H1 (cell line): ENCODE data around the gene TSPEAR. TPM values are rescaled to one million over a fixed set of nuclear protein-coding genes. Genes with fewer than 3 reads are reported as not detected.

Source experiments
- CTCF ChIA-PET: fragments of 300-600 bp; sonication (Branson Sonifier 250); formaldehyde crosslinking; loops from one replicate; lab custom pipeline; 2021; ENCODE audit not compliant: partially characterized antibody; lab: Charles Lee
- POLR2A ChIA-PET: fragments of 300-600 bp; sonication (Branson Sonifier 250); formaldehyde crosslinking; loops from one replicate; lab custom pipeline; 2021; ENCODE audit warnings: inconsistent platforms; ENCODE audit not compliant: partially characterized antibody; lab: Charles Lee
- DNase-seq, 2 experiments: peaks; one replicate each; pipeline versions ENCODE4 v3.0.0 to v3.0.0-alpha.2; 2010 to 2022; ENCODE audit warnings: low spot score in 2 of 2, low read depth in 1 of 2, mixed read lengths in 1 of 2
- FAIRE-seq: peaks from 2 replicates; lab custom pipeline; 2011; peaks lifted over from hg19 to GRCh38; lab: Jason Lieb, UNC
- H2AFZ ChIP-seq: 2 replicates; pipeline ENCODE4 v1.8.1; 2012; ENCODE audit warnings: low read length, inconsistent platforms
- H2AK5ac ChIP-seq: 2 replicates; pipeline ENCODE4 v1.6.1; 2013; ENCODE audit warnings: low read depth, low read length
- H2BK120ac ChIP-seq: replicated peaks from 2 replicates; pipeline ENCODE3; 2013; ENCODE audit warnings: low read depth, low read length, inconsistent platforms
- H2BK12ac ChIP-seq: 2 replicates; pipeline ENCODE4 v1.6.1; 2013; ENCODE audit warnings: low read depth, low read length
- H2BK15ac ChIP-seq: 2 replicates; pipeline ENCODE4 v1.6.1; 2013; ENCODE audit warnings: low read length
- H2BK20ac ChIP-seq: 2 replicates; pipeline ENCODE4 v1.6.1; 2013; ENCODE audit warnings: low read length
- H2BK5ac ChIP-seq: 2 replicates; pipeline ENCODE4 v1.6.1; 2013; ENCODE audit warnings: low read depth, low read length
- H3K14ac ChIP-seq: 2 replicates; pipeline ENCODE4 v1.6.1; 2013; ENCODE audit warnings: inconsistent platforms; ENCODE audit not compliant: insufficient read length
- H3K18ac ChIP-seq: 2 replicates; pipeline ENCODE4 v1.6.1; 2013; ENCODE audit warnings: low read length; ENCODE audit errors: extremely low read depth
- H3K23ac ChIP-seq: 2 replicates; pipeline ENCODE4 v1.6.1; 2013; ENCODE audit warnings: inconsistent platforms; ENCODE audit not compliant: insufficient read length
- H3K23me2 ChIP-seq: 2 replicates; pipeline ENCODE4 v1.6.1; 2013; ENCODE audit warnings: low read depth, low read length
- H3K27ac ChIP-seq: 2 replicates; pipeline ENCODE4 v1.6.1; 2011; ENCODE audit warnings: low read depth, low read length, inconsistent platforms
- H3K27me3 ChIP-seq, 4 experiments: replicated peaks in 1 of 4; 1 replicate in 1 of 4; 2 replicates in 3 of 4; pipeline versions ENCODE4 v1.6.1 to v1.8.1; 2011 to 2013; ENCODE audit warnings: low read length in 3 of 4, mild to moderate bottlenecking in 3 of 4, inconsistent platforms in 2 of 4, mixed read lengths in 2 of 4, moderate library complexity in 1 of 4; ENCODE audit not compliant: control insufficient read depth in 3 of 4, insufficient read depth in 3 of 4; ENCODE audit errors: extremely low read depth in 1 of 4
- H3K36me3 ChIP-seq, 4 experiments: 2 replicates each; pipeline versions ENCODE4 v1.6.1 to v1.8.1; 2011 to 2013; ENCODE audit warnings: mild to moderate bottlenecking in 4 of 4, low read length in 3 of 4, moderate library complexity in 2 of 4, control low read depth in 1 of 4, inconsistent platforms in 1 of 4; ENCODE audit not compliant: insufficient read depth in 4 of 4, control insufficient read depth in 2 of 4
- H3K4ac ChIP-seq: replicated peaks from 2 replicates; pipeline ENCODE3; 2013; ENCODE audit warnings: low read length, low read depth, mixed read lengths, inconsistent platforms; ENCODE audit not compliant: insufficient read length
- H3K4me1 ChIP-seq, 4 experiments: replicated peaks in 1 of 4; 1 replicate in 1 of 4; 2 replicates in 3 of 4; pipeline versions ENCODE4 v1.6.1 to v1.8.1; 2011 to 2013; ENCODE audit warnings: low read length in 3 of 4, inconsistent platforms in 2 of 4, mixed read lengths in 1 of 4; ENCODE audit not compliant: insufficient read depth in 4 of 4, control insufficient read depth in 3 of 4
- H3K4me2 ChIP-seq, 2 experiments: 2 replicates each; pipeline versions ENCODE4 v1.6.1 to v1.8.1; 2011 to 2013; ENCODE audit warnings: low read depth in 2 of 2, low read length in 2 of 2, control low read depth in 1 of 2, inconsistent platforms in 1 of 2, mild to moderate bottlenecking in 1 of 2; ENCODE audit not compliant: insufficient read depth in 1 of 2
- H3K4me3 ChIP-seq, 4 experiments: fragments of 200-600, 300-600 bp in 1 of 4; sonication (generic), shearing (Covaris generic), sonication (Bioruptor Twin) in 1 of 4; 2 replicates each; pipeline versions ENCODE4 v1.5.1 to v1.8.1; 2011 to 2016; ENCODE audit warnings: low read length in 4 of 4, low read depth in 3 of 4, control low read depth in 2 of 4, inconsistent platforms in 2 of 4, mild to moderate bottlenecking in 2 of 4, mixed read lengths in 1 of 4, moderate library complexity in 1 of 4; ENCODE audit not compliant: insufficient read depth in 2 of 4; ENCODE audit errors: extremely low read depth in 1 of 4
- H3K56ac ChIP-seq: replicated peaks from 2 replicates; pipeline ENCODE3; 2013; ENCODE audit warnings: low read depth, mild to moderate bottlenecking, mixed read lengths, low read length, inconsistent platforms; ENCODE audit not compliant: insufficient read length
- H3K79me1 ChIP-seq: 2 replicates; pipeline ENCODE4 v1.6.1; 2013; ENCODE audit warnings: low read depth, low read length, control low read depth
- H3K79me2 ChIP-seq, 2 experiments: 2 replicates each; pipeline versions ENCODE4 v1.6.1 to v1.8.1; 2012 to 2013; ENCODE audit warnings: low read length in 2 of 2, mild to moderate bottlenecking in 2 of 2, inconsistent platforms in 1 of 2; ENCODE audit not compliant: insufficient read depth in 2 of 2, control insufficient read depth in 1 of 2
- H3K9ac ChIP-seq, 4 experiments: replicated peaks in 1 of 4; 1 replicate in 1 of 4; 2 replicates in 3 of 4; pipeline versions ENCODE4 v1.6.1 to v1.8.1; 2011 to 2013; ENCODE audit warnings: low read depth in 3 of 4, low read length in 3 of 4, control low read depth in 2 of 4, mild to moderate bottlenecking in 2 of 4, moderate library complexity in 2 of 4, inconsistent platforms in 1 of 4; ENCODE audit errors: extremely low read depth in 1 of 4
- H3K9me3 ChIP-seq, 2 experiments: 2 replicates each; pipeline versions ENCODE4 v1.6.1 to v1.8.1; 2012 to 2013; ENCODE audit warnings: mild to moderate bottlenecking in 2 of 2, moderate library complexity in 2 of 2, control low read depth in 1 of 2, inconsistent platforms in 1 of 2, low read depth in 1 of 2, low read length in 1 of 2, mixed read lengths in 1 of 2; ENCODE audit not compliant: insufficient read depth in 2 of 2
- H4K20me1 ChIP-seq, 2 experiments: replicated peaks in 1 of 2; 2 replicates each; pipeline versions ENCODE3 to v1.8.1; 2011 to 2013; ENCODE audit warnings: inconsistent platforms in 2 of 2, low read length in 2 of 2, mild to moderate bottlenecking in 1 of 2; ENCODE audit not compliant: insufficient read depth in 2 of 2, control insufficient read depth in 1 of 2
- H4K5ac ChIP-seq: 2 replicates; pipeline ENCODE4 v1.6.1; 2013; ENCODE audit warnings: low read length, low read depth, mixed read lengths, inconsistent platforms; ENCODE audit not compliant: insufficient read length
- H4K8ac ChIP-seq: 2 replicates; pipeline ENCODE4 v1.8.0; 2013; ENCODE audit warnings: mild to moderate bottlenecking, moderate library complexity, low read length, inconsistent platforms; ENCODE audit not compliant: insufficient read depth; ENCODE audit errors: extremely low read depth
- H4K91ac ChIP-seq: replicated peaks from 2 replicates; pipeline ENCODE3; 2013; ENCODE audit warnings: low read length, mixed read lengths, inconsistent platforms; ENCODE audit not compliant: insufficient read length
- EP300 ChIP-seq, 2 experiments: IDR thresholded peaks; 1 replicate in 1 of 2; 2 replicates in 1 of 2; pipeline ENCODE4 v1.6.1; 2011 to 2012; ENCODE audit warnings: low read depth in 2 of 2, low read length in 2 of 2, mild to moderate bottlenecking in 2 of 2, borderline replicate concordance in 1 of 2, inconsistent platforms in 1 of 2, moderate library complexity in 1 of 2
- HDAC2 ChIP-seq, 2 experiments: fragments of 300-600 bp in 1 of 2; sonication (generic) in 1 of 2; IDR thresholded peaks; 2 replicates each; pipeline ENCODE4 v1.6.1; 2011 to 2012; ENCODE audit warnings: low read depth in 2 of 2, low read length in 2 of 2, mild to moderate bottlenecking in 2 of 2, moderate library complexity in 2 of 2, borderline replicate concordance in 1 of 2, inconsistent platforms in 1 of 2
- JUN ChIP-seq: IDR thresholded peaks from 2 replicates; pipeline ENCODE4 v1.6.1; 2011; ENCODE audit warnings: low read depth, mild to moderate bottlenecking, improper control_type of control experiment, low read length
- KDM1A ChIP-seq: fragments of 200-600, 300-600 bp; sonication (generic); IDR thresholded peaks from 2 replicates; pipeline ENCODE4 v1.7.1; 2016; ENCODE audit warnings: mild to moderate bottlenecking, low read length, borderline replicate concordance
- NANOG ChIP-seq: IDR thresholded peaks from 2 replicates; pipeline ENCODE4 v1.6.1; 2011; ENCODE audit warnings: low read length, low read depth, mild to moderate bottlenecking, inconsistent platforms; ENCODE audit not compliant: insufficient read depth, poor library complexity, severe bottlenecking
- POLR2AphosphoS5 ChIP-seq: IDR thresholded peaks from 2 replicates; pipeline ENCODE4 v1.6.1; 2011; ENCODE audit warnings: low read depth, low read length
- SAP30 ChIP-seq: fragments of 300-600 bp; sonication (generic); IDR thresholded peaks from 2 replicates; pipeline ENCODE4 v1.7.1; 2012; ENCODE audit warnings: low read length, moderate library complexity, mild to moderate bottlenecking, inconsistent platforms; ENCODE audit not compliant: insufficient read depth, insufficient replicate concordance
- SIRT6 ChIP-seq: IDR thresholded peaks from one replicate; pipeline ENCODE4 v1.7.1; 2012; ENCODE audit warnings: low read length, inconsistent platforms
- TAF7 ChIP-seq: optimal IDR thresholded peaks from 2 replicates; pipeline ENCODE3; 2011; ENCODE audit warnings: low read depth, mild to moderate bottlenecking, inconsistent platforms, low read length, moderate library complexity, borderline replicate concordance
- WGBS, 2 experiments: shearing (Covaris generic) in 1 of 2; methylation state at CpG; one replicate each; pipeline versions ENCODE4 v1.1.6 to v1.1.7; 2013 to 2015; ENCODE audit warnings: low lambda C conversion rate in 2 of 2, mixed read lengths in 2 of 2, inconsistent platforms in 1 of 2, low coverage in 1 of 2, missing lambda C conversion rate in 1 of 2; ENCODE audit not compliant: insufficient replicate concordance in 2 of 2, insufficient coverage in 1 of 2, insufficient read length in 1 of 2; ENCODE audit errors: extremely low coverage in 1 of 2, missing lambda C conversion rate in 1 of 2; 5-methylcytosine and 5-hydroxymethylcytosine counted together
- polyA plus RNA-seq, 7 experiments: library from polyadenylated mRNA; depleted of rRNA in 3 of 7; stranded (reverse) in 5 of 7; unstranded in 2 of 7; fragments of >200 nt in 5 of 7; fragments of 200-250 nt in 2 of 7; gene quantifications; 1 replicate in 5 of 7; 2 replicates in 1 of 7; 4 replicates in 1 of 7; pipeline versions ENCODE4 v1.2.1 to v1.2.3, GENCODE V29; 2011 to 2013; ENCODE audit warnings: missing spikeins in 2 of 7, mixed read lengths in 2 of 7
- total RNA-seq: library from RNA; stranded (reverse); fragmentation: NEBNext Ultra II Directional; extraction: Animal tissue kit (Norgen Biotek cat#: 25700); gene quantifications from 2 replicates; pipeline ENCODE4 v1.2.1, GENCODE V29; 2021
- TF ChIP-seq, protein P1 (sequence below): IDR thresholded peaks from 2 replicates; pipeline ENCODE4 v1.6.1; 2012; ENCODE audit warnings: low read length, inconsistent platforms

The TSPEAR gene
- total and polyA plus RNA-seq, 2 of the 8 experiments (the other 6 are each of a cell fraction or from before 2014, with no cell fraction given) = 0.58 to 0.89 TPM

DNA sequence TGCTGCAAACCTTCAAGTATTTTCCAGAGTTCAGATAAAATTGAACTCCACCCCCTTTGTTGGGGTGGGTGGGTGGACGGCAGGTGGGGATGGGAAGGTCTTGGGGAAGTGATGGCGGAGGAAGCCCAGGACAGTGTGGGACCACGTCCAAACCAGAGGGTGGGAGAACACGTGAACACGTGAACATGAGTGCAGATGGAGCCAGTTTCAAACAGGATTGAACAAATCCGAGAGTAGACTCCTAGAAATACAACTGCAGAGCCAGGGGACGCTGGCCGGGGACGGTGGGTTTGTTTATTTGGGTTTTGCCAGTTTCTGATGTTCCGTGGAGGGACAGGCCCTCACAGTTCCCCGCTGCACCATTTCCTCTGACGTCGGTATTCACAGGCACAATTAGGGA is 163.0 kb downstream of the TSPEAR start:
- H3K4me2 ChIP-seq = peak overlapping the region in 1 of 2 experiments; percentile 61; a peak in 2 of 4 replicates
- POLR2A ChIA-PET = interaction anchor here (1.6 kb wide), 1 partner anchor 34 kb away, joined by 4 read pairs; no protein-coding TSS in a partner anchor
- TF ChIP-seq, protein P1, sequence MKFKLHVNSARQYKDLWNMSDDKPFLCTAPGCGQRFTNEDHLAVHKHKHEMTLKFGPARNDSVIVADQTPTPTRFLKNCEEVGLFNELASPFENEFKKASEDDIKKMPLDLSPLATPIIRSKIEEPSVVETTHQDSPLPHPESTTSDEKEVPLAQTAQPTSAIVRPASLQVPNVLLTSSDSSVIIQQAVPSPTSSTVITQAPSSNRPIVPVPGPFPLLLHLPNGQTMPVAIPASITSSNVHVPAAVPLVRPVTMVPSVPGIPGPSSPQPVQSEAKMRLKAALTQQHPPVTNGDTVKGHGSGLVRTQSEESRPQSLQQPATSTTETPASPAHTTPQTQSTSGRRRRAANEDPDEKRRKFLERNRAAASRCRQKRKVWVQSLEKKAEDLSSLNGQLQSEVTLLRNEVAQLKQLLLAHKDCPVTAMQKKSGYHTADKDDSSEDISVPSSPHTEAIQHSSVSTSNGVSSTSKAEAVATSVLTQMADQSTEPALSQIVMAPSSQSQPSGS = no peak
- TF ChIP-seq TAF7 = no peak
- no peak for TF ChIP-seq KDM1A
- no peak for TF ChIP-seq EP300 (IDR thresholded peaks at IDR 0.05; ENCODE audit: borderline replicate concordance in 1 of 2, low read depth in 2 of 2, low read length in 2 of 2)
- no peak for TF ChIP-seq SAP30
- no peak for TF ChIP-seq JUN
- no peak for TF ChIP-seq POLR2AphosphoS5
- no peak for TF ChIP-seq SIRT6
- no peak for TF ChIP-seq HDAC2 (IDR thresholded peaks at IDR 0.05; ENCODE audit: borderline replicate concordance in 1 of 2, low read depth in 2 of 2, low read length in 2 of 2)
- no peak for TF ChIP-seq NANOG

More for the DNA sequence above, 163.0 kb downstream of the TSPEAR start:
- Histone ChIP-seq H3K18ac (peak overlapping the region; percentile 92), H2BK20ac (peak overlapping the region; percentile 87; the same call in 1 of the 2 replicates), H2BK12ac (peak overlapping the region; percentile 100), H2BK120ac (peak overlapping the region; percentile 89), H3K14ac (no peak overlapping the region), H3K9ac (peak overlapping the region in 3 of 4 experiments; percentile 6 to 24 (median 13); a peak in 4 of 7 replicates), H3K56ac (no peak overlapping the region), H3K79me1 (no peaks in the 10 kb centered on the region), H3K27ac (peak overlapping the region; percentile 50; the same call in 1 of the 2 replicates), H3K36me3 (no peaks in the 10 kb centered on the region), H4K91ac (peak overlapping the region; percentile 99), H2AFZ (no peak overlapping the region), H3K4me1 (peaks cover 9 to 35% (median 17%) of the 10 kb centered on the region in 4 experiments), H3K4ac (peak overlapping the region; percentile 94), H2BK15ac (peak overlapping the region; percentile 81; the same call in 1 of the 2 replicates), H2AK5ac (peak overlapping the region; percentile 97), H4K8ac (peak overlapping the region; percentile 81; the same call in 1 of the 2 replicates), H3K23me2 (no peaks in the 10 kb centered on the region), H3K23ac (no peak overlapping the region), H3K79me2 (no peaks in the 10 kb centered on the region), H4K20me1 (no peaks in the 10 kb centered on the region), H4K5ac (peak overlapping the region; percentile 32), H3K9me3 (peaks cover 0 to 4% of the 10 kb centered on the region in 2 experiments; a peak in 1 of 4 replicates), H2BK5ac (peak overlapping the region; percentile 94; the same call in 1 of the 2 replicates), H3K27me3 (no peaks in the 10 kb centered on the region), H3K4me3 (no peak overlapping the region)
- CTCF ChIA-PET = interaction anchor here (1.0 to 2.3 kb wide), 4 partner anchors 7 to 52 kb away, joined by 3 to 8 read pairs (median 4); no protein-coding TSS in a partner anchor
- 84% methylated on average over 11 of the region's 13 CpGs; no CpG with 5 or more reads in 1 of the 2 experiments for WGBS, 2 experiments
- DNase-seq (peak in 1 of 2 experiments; percentile 41), FAIRE-seq (no peak)
